CD4-positive, alpha-beta T cell treated with Interleukin-21 for 1 hour (primary cell): ENCODE measurements around the gene ZNF487.
A peak's percentile ranks its signal among the peaks of the same experiment; 100 is the strongest.
"Not testable (repeated sequence)": the region's sequence is repeated elsewhere in the genome, so short reads cannot be mapped to it uniquely, and the experiment has no call there.

Source experiments
- DNase-seq: peaks from one replicate; pipeline ENCODE4 v3.0.0-alpha.2; 2020

The ZNF487 gene

GRCh38 chr10:43444323-43444722, 7.4 kb downstream of the ZNF487 start:
- DNase-seq: no peak

DNA sequence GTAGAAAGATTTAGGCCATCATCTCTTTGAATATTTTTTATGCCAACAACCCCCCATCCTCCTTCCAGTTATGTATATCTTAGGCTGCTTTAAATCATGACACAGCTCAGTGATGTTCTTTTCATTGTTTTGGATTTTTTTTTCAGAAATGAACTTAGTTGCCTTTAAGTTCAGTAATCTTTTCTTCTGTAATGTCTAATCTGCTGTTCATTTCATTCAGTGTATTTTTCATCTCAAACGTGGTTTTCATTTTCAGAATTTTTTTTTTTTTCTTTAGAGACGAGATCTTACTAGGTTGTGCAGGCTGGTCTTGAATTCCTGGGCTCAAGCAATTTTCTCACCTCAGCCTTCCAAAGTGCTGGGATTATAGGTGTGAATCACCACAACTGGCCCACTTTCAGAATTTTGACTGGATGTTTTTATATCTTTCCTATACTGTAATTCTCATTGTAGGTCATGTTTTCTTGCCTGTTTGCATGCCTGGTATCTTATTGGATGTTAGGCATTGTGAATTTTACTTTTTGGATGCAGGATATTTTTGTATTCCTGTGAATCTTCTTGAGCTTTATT, 8.1 kb downstream of the ZNF487 start:
- DNase-seq: no peak

- DNase-seq: not testable (repeated sequence)
Measured at GRCh38 chr10:43446219-43447017, 9.5 kb downstream of the ZNF487 start.

- DNase-seq: no peak
Measured at GRCh38 chr10:43448742-43449141, 11.8 kb downstream of the ZNF487 start.

GRCh38 chr10:43452356-43452914, 15.5 kb downstream of the ZNF487 start:
- DNase-seq: no peak

DNA sequence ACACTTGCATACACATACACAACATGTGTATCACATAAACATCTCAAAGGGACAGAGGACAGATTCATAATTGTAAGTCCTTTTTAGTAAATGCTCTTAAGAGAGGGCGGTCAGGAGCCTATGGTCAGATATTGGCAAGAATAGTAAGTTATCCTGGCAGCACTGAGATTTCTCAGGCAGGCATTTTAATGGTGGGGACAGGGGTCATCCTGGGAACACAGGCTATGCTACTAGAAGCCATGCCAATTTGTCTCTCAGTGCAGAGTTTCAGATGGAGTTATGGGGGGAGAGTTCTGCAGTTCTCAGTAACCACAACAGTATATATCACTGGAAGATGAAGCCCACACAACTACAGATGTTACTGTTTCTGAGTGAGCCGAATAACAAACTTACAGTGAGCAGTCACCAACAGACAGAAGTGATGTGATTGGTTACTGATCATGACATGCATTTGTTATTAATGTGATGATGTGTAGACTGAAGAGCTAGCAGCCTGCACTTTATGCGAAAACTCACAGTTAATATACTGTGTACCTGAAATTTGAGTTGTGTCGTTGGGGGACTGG, 16.4 kb downstream of the ZNF487 start:
- no peak for DNase-seq

DNA sequence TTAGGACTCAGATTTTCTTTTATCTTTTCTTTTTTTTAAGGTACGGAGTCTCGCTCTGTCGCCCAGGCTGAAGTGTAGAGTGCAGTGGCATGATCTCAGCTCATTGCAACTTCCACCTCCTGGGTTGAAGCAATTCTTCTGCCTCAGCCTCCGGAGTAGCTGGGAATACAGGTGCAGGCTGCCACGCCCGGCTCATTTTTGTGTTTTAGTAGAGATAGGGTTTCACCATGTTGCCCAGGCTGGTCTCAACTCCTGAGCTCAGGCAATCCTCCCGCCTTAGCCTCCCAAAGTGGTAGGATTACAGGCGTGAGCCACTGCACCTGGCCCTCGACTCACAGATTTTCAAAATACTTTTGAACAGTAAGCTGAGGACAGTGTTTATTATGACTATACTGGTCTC, 17.1 kb downstream of the ZNF487 start:
- not testable (repeated sequence) for DNase-seq

- not testable (repeated sequence) for DNase-seq
Measured at GRCh38 chr10:43456561-43456960, 19.6 kb downstream of the ZNF487 start.

- no peak for DNase-seq
Measured at GRCh38 chr10:43458227-43458626, 21.3 kb downstream of the ZNF487 start.

GRCh38 chr10:43461950-43462349, 25.0 kb downstream of the ZNF487 start:
- DNase-seq: peak; percentile 83

DNA sequence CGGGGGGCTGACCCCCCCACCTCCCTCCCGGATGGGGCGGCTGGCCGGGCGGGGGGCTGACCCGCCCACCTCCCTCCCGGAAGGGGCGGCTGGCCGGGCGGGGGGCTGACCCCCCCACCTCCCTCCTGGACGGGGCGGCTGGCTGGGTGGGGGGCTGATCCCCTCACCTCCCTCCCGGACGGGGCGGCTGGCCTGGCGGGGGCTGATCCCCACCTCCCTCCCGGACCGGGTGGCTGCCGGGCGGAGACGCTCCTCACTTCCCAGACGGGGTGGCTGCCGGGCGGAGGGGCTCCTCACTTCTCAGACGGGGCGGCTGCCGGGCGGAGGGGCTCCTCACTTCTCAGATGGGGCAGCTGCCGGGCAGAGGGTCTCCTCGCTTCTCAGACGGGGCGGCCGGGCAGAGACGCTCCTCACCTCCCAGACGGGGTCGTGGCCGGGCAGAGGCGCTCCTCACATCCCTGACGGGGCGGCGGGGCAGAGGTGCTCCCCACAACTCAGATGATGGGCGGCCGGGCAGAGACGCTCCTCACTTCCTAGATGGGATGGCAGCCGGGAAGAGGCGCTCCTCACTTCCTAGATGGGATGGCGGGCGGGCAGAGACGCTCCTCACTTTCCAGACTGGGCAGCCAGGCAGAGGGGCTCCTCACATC, 28.3 kb downstream of the ZNF487 start:
- not testable (repeated sequence) for DNase-seq

DNA sequence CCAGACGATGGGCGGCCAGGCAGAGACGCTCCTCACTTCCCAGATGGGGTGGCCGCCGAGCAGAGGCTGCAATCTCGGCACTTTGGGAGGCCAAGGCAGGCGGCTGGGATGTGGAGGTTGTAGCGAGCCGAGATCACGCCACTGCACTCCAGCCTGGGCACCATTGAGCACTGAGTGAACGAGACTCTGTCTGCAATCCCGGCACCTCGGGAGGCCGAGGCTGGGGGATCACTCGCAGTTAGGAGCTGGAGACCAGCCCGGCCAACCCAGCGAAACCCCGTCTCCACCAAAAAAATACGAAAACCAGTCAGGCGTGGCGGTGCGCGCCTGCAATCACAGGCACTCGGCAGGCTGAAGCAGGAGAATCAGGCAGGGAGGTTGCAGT, 28.8 kb downstream of the ZNF487 start:
- not testable (repeated sequence) for DNase-seq

DNA sequence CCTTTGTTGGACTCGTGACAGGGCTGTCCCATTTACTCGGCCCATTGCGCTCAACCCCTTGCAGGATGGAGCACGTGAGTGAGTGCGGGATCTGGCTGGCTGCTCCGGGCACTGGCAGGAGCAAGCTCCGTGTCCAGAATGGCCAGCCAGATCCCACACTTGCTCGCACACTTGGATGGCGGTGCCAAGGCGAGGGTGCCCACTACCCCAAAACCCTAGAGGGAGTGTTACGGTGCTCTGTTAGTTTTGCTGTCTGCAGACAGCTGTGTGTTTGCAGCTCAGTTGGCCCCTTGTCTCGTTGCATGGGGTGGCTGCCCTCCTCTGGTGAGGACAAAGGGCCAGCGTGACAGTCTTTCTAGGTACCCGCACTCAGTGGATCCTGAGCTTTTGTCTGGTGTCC, 34.2 kb downstream of the ZNF487 start:
- no peak for DNase-seq

DNA sequence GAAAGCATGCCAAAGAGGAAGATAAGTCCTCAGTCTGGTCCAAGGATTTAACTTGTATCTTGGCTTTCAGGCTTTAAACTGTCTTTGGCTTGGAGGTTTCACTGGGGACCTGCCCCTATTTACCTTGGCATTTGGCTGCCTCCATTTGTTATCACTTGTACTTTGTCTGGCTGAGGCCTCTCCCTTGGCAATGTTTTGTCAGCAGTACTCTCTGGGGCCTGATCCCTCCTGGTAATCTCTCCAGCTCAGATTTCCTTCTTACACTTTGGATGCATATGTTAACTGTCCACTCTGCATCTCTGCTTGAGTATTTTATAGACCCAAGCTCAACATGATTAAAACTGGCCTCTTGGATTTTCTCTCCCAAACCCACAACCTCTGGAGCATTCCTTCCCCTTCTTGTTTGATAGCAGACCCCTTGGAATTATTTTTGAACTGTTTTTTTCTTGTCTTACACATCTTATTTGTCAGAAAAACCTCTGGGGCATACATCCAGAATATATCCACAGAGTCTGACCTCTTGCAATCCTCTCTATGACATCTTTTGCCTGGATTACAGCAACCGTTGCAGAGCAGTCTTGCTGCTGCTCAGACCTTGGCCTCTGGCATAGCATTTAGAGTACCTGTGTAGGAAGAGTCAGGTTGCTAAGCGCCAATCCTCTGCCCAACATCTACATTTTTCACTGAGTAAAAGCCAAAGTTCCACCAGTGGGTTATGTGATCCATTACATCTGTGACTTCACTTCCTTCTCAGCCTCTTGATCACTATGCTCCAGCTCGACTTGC, 35.2 kb downstream of the ZNF487 start:
- DNase-seq: no peak

DNA sequence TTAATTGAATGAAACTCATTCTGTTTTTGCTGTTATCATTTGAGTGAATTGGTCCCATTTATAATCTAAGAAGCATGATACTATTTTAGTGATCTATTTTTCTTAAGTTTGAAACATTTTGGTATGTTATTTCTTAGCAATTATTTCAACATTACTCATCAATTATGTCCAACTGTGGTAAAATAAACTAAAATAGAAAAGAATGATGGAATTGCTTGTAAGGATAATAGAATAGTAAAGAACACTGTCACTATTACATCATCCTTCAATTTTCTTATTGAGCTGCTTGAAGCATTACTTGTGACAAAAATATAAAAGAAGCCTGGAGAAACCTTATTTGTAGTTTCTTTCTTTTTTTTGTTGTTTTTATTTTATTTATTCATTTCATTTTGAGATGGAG, 42.4 kb downstream of the ZNF487 start:
- no peak for DNase-seq

DNA sequence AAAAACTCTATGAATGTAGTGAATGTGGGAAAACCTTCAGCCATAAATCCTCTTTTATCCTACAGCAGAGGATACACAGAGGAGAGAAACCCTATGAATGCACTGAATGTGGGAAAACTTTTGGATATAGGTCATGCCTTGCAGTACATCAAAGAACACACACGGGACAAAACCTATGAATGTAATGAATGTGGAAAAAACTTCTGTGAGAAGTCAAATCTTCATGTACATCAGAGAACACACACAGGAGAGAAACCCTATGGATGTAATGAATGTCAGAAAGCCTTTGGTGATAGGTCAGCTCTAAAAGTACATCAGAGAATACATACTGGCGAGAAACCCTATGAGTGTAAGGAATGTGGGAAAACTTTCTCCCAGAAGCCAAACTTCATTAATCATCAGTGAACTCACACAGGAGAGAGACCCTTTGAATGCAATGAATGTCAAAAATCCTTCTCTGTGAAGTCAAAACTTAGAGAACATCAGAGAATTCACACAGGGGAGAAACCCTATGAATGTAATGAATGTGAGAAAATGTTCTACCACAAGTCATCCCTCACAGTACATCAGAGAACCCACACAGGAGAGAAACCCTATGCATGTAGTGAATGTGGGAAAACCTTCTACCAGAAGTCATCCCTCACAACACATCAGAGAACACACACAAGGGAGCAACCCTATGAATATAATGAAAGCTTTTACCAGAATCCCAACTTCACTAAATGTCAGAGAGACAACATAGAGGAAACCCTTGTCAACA, 45.6 kb downstream of the ZNF487 start:
- DNase-seq: no peak

DNA sequence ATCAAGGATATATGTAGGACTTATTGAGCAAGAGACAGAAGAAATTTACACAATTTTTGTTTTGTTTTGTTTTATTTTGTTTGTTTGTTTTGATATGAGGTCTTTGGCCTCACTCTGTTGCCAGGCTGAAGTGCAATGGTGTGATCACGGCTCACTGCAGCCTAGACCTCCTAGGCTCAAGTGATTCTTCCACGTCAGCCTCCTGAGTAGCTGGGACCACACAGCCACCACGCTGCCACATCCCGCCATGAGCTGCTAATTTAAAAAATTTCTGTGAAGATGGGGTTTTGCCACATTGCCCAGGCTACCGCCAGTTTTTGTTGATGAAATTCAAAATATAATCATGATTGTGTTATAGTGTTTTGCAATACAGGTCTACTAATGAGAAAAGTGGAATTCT, 54.9 kb downstream of the ZNF487 start:
- DNase-seq: no peak

DNA sequence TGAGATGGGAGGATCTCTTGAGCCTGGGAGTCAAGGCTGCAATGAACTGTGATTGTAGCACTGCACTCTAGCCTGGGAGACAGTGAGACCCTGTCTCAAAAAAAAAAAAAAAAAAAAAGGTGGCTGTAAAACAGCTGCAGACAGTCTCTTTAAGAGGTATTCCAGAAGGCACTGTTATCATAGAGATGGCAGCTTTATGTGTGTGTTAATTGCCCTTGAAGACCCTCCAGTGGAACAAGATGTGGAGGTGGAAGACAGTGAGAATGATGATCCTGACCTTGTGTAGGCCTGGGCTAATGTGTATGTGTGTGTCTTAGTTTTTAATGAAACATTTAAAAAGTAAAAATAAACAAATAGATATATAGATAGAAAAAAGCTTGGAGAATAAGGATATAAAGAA, 66.0 kb downstream of the ZNF487 start:
- DNase-seq: no peak

GRCh38 chr10:43524434-43525247, 87.7 kb downstream of the ZNF487 start:
- DNase-seq: no peak
